Stimulated activated CD8-positive, alpha-beta memory T cell treated with anti-CD3 and anti-CD28 coated beads, Interleukin-4, amount 100 ng/mL, for 48 hours (primary cell): ENCODE measurements around the gene PALLD.
A peak's percentile ranks its signal among the peaks of the same experiment; 100 is the strongest.
"Not testable (repeated sequence)": the region's sequence is repeated elsewhere in the genome, so short reads cannot be mapped to it uniquely, and the experiment has no call there.

Experiments
- DNase-seq: peaks from one replicate; pipeline ENCODE4 v3.0.0-alpha.2; 2020

PALLD gene

DNA sequence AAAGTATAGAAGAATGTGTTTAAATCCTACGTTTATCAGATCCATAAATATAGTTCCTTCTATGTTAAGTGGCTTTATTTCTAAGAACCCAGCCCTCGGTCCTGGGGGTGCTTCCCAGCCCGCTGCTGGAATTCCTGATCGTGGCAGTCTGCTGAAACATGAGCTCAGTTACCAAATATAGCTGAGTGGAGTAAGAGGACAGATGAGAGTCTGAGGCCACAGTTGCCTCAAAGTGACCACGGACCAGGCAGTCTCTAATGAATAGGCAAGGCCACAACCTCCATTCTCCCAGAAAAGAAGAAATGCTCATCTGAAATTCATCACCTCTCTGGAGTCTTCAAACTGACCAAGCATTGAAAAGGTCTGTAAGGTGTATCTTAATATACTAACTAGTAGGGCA, at the start of gene PALLD:
TSS of gene PALLD (plus strand) at position 219 of the 400 bp plus-strand sequence.
- DNase-seq: no peak

- not testable (repeated sequence) for DNase-seq
These were observed 47.8 kb upstream of the PALLD start for GRCh38 chr4:168449063-168449462.

DNA sequence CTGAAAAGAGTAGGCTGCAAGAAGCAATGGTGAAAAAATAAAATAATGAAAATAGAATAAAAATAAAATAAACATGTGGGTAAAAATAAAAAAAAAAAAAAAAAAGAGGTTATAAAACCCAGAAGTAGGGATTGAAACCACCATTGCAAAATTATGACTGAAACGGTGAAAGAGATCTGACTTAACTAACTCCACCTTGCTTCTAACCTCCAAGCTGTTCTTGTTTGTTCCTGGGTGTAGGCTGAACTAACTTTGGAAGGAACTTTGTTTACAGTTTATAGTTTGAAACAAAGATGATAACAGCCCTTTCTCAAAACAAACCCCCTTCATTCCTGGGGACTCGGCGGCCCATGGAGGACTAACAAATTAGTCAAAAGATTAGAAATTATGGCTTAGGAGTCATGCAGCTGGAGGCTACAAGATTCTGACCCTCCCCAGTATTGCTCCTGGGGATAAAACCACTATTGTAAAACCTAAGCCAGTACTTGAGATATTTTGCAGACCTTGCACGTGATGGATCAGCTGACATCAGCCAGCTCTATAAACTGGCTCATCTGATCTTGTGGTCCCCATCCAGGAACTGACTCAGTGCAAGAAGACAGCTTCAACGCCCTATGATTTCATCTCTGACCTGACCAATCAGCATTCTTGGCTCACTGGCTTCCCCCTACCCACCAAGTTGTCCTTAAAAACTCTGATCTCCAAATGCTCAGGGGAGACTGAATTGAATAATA, 47.0 kb upstream of the PALLD start:
- DNase-seq: peak; percentile 42

DNA sequence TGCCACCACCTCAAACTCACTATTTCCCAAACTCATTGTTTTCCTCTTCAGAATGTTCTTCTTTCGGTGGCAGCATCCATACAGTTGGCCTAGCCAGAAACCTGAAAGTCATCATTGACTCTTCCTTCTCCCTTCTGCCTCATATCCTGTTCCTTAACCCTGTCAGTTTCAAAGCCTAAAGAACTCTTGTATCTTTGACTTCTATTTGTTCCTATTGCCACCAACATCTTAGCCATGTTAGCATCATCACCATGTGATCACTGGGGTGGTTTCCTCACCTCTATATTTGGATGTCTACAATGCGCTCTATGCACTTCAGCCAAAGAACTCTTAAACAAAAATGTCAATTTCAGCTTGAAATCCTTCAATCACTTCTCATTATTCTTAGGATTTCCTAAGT, 45.5 kb upstream of the PALLD start:
- DNase-seq: no peak

GRCh38 chr4:168451744-168452390, 45.0 kb upstream of the PALLD start:
- no peak for DNase-seq

GRCh38 chr4:168453146-168453545, 43.7 kb upstream of the PALLD start:
- DNase-seq: no peak

DNA sequence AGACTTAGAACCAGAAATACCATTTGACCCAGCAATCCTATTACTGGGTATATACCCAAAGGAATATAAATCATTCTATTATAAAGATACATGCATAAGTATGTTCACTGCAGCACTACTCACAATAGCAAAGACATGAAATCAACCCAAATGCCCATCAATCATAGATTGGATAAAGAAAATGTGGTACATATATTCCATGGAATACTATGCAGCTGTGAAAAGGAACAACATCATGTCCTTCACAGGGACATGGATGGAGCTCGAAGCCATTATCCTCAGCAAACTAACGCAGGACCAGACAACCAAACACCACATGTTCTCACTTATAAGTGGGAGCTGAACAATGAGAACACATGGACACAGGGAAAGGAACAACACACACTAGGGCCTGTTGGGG, 38.6 kb upstream of the PALLD start:
- not testable (repeated sequence) for DNase-seq

- DNase-seq: no peak
These were observed 35.0 kb upstream of the PALLD start for GRCh38 chr4:168461821-168462220.

DNA sequence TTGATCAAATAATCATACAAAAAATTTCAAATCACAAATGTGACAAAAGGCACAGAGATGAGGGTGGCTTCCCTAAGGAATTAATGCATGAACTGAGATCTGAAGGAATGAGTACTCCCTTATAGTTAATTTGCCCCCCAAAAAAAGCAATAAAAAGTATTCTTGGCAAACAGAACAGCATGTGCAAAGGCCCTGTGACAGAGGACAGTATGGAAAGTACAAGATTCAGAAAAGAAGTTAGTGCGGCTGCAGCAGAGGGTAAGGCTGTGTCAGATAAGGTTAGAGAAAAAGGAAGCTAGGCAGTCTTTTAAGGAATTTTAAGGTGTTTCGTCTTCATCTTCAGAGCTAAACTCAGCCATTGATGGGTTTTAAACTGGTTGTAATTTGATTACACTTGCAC, 23.9 kb upstream of the PALLD start:
- no peak for DNase-seq

DNA sequence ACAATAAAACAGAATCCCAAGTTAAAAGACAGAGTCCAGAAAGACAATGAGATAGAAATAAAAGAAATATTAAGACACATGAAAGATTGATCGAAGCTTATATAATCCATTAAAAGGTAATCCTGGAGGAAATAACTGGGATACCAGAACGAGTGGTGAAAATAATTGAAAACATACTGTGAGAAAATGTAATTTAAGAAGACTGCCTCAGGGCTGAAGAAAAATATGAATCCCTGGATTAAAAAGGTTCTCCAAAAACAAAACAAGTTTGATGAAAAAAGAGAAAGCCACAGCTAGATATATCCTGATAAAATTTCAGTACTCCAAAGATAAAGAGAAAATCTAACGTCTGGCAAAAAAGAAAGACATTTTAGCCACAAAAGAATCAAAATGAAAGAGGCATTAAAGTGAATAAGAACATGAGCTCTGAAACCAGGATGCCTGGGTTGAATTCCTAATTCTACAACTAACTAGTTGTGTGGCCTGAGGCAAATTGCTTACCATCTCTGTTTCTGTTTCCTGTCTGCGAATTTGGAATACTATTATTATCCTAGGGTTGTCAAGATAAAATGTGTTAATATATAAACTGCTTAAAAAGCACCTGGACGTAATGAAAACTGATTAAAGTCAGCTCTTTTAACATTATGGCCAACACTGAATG, 22.1 kb upstream of the PALLD start:
- no peak for DNase-seq

DNA sequence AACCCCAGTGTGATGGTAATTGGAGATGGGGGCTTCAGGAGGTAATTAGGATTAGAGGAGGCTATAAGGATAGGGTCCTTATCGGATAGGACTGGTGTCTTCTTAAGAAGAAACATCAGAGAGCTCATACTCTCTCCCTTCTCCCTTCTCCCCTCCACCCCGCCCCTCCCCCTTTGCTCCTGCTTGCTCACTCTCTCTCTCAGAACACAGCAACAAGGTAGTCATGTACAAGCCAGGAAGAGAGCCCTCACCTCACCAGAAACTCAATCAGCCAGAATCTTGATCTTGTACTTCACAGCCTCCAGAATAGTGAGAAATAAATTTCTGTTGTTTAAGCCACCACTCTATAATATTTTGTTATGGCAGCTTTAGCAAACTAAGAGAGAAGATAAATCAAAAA, 21.1 kb upstream of the PALLD start:
- peak; percentile 49 for DNase-seq

- DNase-seq: no peak
These were observed 18.0 kb upstream of the PALLD start for GRCh38 chr4:168478868-168479267.

DNA sequence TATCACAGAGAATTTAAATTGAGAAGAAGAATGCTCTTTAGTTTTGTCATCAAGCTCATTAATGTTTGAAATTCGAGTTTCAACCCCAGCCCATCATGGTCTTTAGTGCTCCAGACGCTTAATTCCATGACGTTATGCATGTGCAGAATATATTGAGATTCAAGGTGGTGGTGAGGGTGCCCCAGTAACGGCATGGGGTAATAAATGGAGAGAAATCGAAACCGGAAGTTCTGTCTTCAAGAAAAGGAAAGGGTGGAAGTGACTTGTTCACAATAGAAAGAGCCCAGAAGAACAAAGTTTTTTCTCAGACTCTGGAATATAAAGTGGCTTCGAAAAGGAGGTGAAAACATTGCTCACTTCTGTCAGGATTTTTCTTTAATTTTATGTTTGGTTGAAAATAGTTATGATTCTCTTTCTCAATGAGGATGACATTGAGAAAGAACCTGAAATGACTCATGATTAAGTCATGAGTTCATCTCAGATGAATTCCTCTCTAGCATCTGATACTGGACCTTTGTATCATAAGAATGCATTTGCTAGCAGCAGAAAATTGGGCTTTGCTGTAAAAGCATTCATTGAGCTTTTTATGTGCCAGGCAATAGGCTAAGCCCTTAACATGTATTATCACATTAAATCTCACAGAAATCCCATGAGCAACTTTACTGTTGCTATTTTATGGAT, 15.8 kb upstream of the PALLD start:
- peak; percentile 35 for DNase-seq

- DNase-seq: no peak
These were observed 13.0 kb upstream of the PALLD start for GRCh38 chr4:168483811-168484210.

DNA sequence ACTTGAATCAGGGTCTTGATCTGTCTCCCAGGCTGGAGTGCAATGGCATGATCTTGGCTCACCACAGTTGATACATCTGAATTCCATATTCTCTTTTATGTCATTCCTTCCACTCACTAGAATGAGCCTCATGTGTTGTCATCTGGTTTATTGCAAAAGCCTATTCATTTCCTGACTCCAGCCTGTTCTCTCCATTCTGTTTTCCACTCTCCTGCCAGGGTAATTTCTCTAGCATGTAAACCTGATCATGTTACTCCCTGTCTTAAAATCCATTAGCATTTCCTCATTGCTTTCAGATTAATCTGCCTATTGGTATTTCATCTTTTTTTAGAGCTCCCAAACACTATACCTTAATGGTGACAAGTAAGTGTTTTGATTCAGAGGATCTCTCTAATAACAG, 12.2 kb upstream of the PALLD start:
- no peak for DNase-seq

DNA sequence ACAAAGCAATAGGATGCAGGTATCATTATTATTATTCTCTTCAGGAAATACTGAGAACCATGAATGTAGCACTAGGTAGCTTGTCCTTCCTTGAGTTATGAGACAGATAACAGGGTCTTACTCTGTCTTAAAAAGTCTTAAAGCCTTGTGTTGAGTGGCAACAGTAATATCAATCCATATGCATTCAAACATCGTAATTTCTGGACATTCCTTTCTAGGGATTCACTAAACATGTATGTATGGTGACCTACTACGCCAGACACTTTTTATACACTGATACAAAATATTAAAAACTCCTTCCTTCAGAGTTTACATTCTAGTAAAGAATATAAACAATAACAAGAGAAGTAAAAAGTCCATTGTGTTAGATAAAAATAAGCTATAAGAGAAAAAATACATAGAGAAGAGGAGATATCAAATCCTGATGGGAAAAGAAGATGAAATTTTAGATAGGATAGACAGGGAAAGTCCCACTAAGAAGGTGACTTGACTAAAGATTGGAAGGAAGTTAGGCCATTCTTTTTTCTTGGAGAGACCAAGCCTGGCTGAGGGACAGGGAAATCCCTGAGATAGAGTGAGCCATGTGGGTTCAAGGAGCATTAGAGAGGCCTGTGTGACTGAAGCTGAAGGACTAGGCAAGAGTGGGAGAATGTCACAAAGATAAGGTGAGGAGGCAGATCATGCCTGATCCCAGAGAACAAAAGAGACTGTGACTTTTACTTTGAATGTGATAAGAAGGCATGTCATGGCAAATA, 11.5 kb upstream of the PALLD start:
- no peak for DNase-seq

- DNase-seq: peak; percentile 25
These were observed 10.0 kb upstream of the PALLD start for GRCh38 chr4:168486912-168487281.

GRCh38 chr4:168487282-168488035, 9.4 kb upstream of the PALLD start:
- no peak for DNase-seq

GRCh38 chr4:168488869-168489274, 8.0 kb upstream of the PALLD start:
- no peak for DNase-seq

DNA sequence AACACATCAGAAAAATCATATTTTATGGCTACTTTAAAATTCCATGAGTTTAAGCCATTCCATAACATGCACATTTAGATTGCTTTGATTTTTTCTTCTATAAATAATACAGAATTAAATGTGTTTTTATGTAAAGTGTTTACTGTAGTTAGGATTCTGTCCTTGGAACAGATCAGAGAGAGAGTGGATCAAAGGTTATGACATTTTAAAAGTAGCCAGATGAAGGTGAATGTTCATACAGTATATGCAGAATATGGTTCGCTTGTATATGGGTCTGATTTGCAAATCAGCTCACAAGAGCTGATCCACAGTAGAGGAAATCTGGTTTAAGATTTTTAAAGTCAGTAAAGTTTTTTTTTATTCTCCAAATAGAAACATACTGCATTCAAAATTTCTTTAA, 7.2 kb upstream of the PALLD start:
- no peak for DNase-seq

DNA sequence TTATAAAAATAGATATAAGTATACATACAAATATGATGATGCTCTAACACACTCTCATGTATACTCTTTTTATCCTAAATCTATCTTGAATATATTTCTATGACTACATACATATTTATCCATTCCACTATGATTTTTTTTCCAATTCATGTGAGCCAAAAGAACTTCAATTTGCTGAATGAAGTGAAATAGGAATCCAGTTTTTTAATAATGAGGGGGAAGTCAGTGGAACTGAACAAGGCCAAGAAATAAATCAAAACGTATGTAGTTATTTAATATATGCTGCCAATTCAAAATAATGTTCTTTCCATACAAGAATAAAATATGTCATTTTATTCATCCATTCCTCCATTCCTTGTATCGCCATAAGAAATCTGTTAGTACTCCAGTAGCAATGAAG, 6.1 kb upstream of the PALLD start:
- DNase-seq: no peak

DNA sequence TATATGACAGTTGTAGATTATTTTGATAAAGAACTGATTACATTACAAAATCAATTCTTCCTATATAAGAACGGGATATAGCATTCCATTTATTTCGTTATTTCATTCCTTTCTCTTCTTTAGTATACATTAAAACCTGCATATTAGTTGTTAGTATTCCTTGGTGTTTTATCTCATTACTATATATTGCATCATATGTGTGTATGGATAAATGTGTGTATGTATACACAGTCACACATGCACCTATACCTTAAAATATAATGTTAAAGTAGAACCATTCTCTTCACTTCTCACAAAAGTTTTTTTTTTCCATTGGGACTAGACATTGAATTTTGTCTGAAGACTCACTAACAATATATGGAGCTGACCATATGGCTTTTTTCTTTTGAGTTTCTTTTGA, 5.3 kb upstream of the PALLD start:
- no peak for DNase-seq
